Astrocyte (in vitro differentiated cells and primary cell): ENCODE measurements around the gene TMEM62.

Experiments used
- CTCF ChIP-seq: IDR thresholded peaks from 2 replicates; pipeline ENCODE4 v1.5.1; 2011; ENCODE audit warnings: low read depth, mild to moderate bottlenecking, inconsistent platforms, low read length, moderate library complexity; ENCODE audit not compliant: insufficient read depth
- EZH2 ChIP-seq: IDR thresholded peaks from 2 replicates; pipeline ENCODE4 v1.6.1; 2012; ENCODE audit warnings: mild to moderate bottlenecking, low read length, inconsistent platforms; ENCODE audit not compliant: insufficient read depth

- TF ChIP-seq EZH2 (no peak), CTCF (peak; percentile 72)
Observed at GRCh38 chr15:43187544-43188155, 54.3 kb downstream of the TMEM62 start.
